ENCODE measurements around the gene PLXND1.

- TF ChIP-seq CTCF (IDR thresholded peaks at IDR 0.05) (no peak), EZH2 (IDR thresholded peaks at IDR 0.05; ENCODE audit: borderline replicate concordance, insufficient read depth, low read depth, low read length, poor library complexity, severe bottlenecking) (no peak)
Observed at GRCh38 chr3:129572603-129573002, 33.9 kb downstream of the PLXND1 start.
